Hypothalamus (tissue), 51 donors: ENCODE results near the gene GPR143.

Experiments used
- DNase-seq, 51 donors: peaks; one replicate each; lab custom pipeline; 2025; lab: John Stamatoyannopoulos, UW

Gene GPR143

DNA sequence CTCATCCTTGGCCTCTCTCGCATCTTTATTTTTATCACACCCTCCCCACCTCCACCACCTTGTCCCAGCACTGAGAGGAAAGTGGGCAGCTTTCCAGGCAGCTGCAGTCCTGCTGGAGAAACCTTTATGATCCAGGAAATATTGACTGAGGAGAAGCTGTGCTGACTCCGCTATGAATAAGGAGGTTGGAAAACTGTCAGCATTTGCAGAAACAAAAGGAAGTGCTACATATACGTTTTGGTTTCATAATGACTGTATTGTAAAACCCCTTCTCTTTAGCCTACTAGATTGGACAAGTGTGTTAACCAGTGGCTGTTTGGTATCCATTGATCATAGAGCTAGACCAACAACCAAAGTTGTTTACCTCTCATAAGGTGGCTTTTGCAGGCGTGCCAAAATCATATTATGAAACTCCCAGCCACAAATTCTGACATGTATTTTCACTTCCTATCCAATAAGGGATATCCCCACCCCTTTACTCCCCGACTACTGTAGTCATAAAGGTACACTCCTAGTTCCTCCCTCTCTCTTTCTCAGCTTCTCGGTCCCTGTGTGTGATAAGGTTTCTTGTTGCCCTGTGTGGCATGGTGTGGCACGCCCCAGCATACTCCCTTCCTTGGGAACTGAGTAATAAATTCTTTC, 88.4 kb downstream of the GPR143 start:
- no peak for DNase-seq

DNA sequence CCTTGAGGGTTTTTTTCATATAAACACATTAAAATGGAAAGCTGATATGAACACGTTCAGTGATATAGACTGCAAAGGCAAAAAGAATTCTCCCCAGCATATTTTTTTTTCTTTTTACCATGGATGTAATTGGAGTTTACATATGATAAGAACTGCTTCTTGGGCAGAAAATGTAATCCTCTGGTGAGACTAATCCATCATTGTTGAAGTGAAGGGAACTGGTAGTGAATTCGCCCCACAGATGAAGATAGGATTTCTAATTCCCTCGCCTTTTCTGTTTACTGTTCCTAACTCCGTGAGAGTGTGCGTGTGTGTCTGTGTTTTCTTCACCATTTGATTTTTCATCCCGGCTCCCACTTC, 88.9 kb downstream of the GPR143 start:
- no peak for DNase-seq

DNA sequence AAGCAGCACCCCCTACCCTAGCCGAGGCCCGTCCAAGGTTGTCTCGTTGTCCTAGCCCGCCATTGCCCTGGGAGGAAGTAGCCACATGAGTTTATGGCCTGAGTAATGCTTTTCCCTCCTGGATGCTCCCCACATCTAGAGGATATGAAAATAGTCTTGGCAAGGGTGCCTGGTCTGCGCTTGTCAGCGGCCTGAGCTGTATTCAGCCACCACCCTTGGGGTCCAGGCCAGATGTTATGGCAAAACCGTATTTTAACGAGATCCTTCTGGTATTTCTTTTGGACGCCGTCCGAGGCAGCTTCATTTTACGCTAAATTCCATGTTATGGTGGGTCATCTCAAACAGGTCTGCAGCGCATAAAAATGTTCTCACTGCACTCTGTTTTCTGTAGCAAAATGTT, 89.3 kb downstream of the GPR143 start:
- no peak for DNase-seq
